HG03175 (cell line): Measurements from ENCODE around the gene CLP1.
"Not testable (repeated sequence)": the region's sequence is repeated elsewhere in the genome, so short reads cannot be mapped to it uniquely, and the experiment has no call there.

Experiments used
- ATAC-seq: cut with Tn5 transposase; IDR thresholded peaks from one replicate; pipeline ENCODE4 v1.9.1; 2021; ENCODE audit warnings: mild to moderate bottlenecking, moderate library complexity; ENCODE audit not compliant: unreplicated experiment

The CLP1 gene

DNA sequence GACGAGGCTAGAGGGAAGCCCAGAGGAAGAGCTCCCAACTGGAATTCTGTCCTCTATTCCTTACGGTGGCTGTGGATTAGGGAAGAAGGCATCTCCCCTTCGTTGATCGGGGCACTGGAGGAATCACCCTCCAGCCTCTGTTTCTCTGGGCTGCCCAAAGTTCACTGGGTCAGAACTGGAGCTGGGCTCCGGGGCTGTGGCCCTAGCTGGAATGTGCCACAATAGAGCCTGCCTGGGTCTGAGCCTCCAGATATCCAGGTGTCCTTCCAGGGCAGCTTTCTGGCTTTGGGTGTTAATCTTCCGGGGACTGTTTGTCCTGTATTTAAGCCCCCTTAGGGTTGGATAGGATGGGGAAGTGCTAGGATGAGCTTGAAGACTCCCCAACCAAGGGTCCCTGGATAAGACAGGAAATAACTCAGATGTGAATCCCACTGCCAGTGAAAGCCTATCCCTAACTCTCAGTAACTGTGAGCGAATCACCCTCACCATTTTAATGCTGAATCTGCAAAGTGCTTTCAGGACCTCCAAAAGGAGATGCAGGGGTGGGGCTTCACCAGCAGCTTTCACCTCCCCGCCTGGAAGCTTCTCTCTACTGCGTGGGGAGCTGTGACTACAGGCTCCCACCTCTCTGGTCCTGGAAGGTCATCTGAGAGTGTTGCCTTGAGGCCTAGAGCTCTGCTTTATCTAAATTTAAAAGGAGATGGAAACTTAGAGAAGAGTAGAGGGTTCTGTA, 17.3 kb upstream of the CLP1 start:
- no peak for ATAC-seq

DNA sequence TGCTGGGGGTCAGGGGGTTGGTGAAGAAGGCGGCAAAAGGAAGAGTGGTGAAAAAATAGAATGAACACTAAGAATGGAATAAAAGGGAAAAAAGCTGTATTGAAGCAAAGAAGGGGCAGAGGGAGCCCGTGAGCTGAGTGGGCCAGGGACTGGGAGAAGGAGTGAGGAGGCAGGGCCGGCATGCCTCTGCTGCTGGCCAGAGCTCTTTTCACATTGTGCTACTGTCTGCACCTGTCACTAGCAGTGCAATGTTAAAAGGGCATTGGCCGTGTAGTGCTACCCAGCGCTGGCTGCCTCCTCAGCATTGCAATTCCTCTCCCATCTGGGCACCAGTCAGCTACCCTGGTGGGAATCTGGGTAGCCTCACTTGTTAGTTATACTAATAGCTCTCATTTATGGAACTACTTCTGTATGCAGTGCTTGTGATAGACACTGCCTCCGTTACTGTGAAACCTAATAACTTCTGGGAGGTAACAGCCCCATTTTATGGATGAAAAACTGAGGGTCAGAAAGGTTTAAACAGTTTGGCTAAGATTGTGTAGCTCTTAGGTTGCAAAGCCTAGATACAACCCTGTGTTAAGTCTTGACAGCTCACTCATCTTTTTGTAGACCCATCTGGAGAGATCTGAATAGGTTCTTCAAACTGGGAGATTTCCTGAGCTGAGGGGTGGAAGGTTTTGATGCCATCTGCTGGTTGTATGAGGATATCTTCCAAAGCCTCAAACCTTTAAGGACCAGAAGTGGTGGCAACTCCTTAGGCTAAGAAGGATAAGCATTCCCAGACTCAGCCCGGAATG, 16.4 kb upstream of the CLP1 start:
- no peak for ATAC-seq

DNA sequence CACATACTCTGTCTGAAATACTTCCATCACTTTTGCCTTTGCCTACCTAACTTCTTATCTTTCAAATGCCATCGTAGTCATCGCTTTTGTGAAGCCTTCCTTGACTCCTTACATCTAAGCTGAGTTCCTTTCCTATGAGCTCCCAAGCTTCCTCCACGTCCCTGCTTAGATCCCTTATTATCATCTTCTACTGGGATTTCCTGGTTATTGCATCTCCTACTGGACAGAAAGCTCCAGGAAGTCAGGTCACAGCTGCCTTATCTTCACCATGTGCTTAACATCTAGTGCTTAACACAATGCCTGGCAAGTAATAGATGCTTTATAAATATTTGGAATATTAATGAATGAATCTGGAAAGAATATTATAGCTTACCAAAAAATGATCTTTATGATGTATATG, 13.8 kb upstream of the CLP1 start:
- ATAC-seq, result no peak

DNA sequence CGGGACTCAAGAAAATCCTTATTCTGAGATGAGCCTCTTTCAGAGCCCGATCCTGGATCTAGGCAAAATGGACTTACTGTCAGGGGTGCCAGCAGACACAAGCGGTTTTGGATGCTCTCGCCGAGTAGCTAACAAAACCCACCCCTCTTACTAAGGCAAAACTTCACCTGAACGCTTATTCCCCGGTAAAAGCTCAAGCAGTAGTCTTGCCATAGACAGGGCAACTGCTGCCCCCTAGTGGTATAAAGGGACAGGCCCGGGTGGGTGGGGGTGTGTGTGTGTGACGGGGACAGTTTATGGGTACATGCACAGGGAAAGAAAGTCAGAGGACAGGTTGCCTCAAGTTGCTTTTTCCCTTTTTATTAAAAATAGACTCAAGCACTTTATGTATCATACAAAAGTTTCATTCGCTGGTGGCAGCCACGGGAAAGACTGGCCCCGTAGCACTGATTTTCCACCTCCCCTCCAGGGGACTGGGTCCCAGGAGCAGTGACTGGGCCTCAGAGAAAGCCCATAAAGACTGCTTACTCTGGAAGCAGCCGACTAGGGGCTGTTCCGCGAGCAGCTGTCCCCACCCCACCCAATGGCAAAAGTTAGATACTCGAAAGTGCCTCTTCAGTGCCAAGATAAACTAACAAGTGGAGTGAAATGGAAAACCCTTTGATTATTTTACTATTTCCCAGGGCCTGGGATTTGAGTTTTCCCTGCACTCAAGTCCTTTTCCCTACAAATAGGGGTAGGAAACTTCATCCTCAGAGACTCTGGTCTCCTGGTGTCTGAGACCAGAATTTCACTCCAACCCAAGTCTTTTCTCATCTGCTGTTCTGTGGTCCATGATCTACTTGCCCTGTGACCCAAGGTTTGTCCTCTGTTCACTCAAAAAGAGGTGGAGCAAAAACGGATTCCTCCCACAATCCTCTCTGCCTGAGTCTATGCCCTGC, 12.5 kb upstream of the CLP1 start:
- ATAC-seq, result peak; percentile 61

DNA sequence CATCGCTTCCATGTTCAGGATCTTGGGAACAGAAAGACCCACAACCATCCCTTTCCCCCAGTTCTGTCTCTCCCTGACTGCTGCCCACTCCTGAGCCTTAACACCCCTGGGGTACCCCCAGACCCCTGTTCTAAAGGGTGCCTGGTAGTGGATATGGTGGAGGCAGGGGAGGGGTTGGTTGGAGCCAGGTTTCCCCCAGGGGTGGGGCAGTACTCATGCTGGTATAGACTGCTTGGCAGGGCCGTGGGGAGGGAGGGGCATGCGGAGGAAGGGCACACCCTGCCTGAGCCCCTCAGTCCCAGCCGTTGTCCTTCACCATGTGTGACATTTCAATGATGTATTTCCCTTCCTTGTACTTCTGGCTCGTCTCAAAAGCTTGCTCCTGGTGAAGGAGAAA, 11.9 kb upstream of the CLP1 start:
- ATAC-seq, result no peak

DNA sequence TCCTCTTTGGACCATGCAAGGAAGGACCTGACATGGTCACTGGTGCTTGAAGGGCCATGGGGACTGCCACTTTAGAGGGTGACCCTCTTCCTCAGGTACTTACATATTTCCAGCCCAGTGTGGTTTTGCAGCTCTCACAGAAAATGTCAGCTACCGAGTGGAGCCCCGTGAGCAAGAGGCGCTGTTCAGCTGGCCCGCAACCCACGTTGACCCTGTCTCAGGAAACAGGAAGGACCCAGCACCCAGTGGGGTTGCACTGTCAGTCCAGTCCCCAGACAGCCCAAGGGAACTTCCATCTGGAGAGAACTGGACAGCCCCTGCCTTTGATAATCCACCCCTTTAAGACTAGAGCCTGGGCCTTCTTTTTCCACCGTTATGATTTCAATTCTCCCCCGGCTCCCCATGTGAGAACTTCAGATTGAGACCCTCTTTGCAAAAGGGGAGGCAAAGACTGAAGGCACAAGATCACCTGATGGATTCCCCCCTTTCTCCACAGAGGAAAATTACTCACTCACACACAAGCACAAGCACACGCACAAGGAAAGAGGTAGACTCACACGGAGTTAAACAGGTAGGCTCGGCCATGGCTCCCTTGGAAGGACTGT, 11.3 kb upstream of the CLP1 start:
- no peak for ATAC-seq

DNA sequence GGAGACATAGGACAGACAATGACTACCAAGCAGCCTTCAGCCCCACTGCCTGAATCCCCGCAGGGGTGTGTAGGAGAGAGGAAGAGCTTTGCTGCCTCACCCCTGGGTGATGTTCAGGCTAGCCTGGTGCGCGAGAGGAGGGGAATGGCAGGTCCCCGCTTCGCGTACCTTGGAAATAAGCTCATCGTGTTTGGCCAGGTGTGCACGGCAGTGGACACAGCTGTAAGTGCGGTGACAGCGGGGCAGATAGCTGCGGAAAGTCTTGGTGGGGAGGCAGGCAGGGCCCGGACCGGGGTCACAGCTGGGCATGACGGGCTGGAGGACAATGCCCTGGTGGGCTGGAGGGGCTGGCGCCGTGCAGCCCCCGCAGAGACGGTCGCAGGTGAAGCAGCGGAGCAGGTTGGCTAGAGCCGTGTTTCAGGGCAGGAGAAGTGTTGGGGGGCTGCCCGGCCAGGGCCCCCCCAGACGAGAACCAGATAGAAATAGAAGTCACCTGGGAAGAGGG, 10.7 kb upstream of the CLP1 start:
- no peak for ATAC-seq

DNA sequence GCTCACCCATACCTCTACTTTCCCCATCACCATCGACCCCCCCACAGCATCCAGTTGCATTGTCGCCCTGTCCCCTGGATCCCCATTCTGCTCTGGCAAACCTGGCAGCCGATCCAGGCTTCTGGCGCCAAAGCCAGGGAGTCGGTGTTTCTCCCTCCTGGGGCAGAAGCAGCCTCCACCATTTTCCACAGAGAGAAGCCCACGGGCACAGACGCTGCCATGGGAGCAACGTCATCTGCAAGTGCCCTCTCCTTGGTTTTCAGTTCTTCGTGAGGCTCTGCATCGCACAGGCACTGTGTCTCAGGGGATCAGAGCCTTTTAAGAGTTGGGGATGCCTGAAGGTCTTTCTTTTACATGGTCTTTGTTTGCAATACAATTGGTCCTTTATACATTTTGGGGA, 10.2 kb upstream of the CLP1 start:
- no peak for ATAC-seq

DNA sequence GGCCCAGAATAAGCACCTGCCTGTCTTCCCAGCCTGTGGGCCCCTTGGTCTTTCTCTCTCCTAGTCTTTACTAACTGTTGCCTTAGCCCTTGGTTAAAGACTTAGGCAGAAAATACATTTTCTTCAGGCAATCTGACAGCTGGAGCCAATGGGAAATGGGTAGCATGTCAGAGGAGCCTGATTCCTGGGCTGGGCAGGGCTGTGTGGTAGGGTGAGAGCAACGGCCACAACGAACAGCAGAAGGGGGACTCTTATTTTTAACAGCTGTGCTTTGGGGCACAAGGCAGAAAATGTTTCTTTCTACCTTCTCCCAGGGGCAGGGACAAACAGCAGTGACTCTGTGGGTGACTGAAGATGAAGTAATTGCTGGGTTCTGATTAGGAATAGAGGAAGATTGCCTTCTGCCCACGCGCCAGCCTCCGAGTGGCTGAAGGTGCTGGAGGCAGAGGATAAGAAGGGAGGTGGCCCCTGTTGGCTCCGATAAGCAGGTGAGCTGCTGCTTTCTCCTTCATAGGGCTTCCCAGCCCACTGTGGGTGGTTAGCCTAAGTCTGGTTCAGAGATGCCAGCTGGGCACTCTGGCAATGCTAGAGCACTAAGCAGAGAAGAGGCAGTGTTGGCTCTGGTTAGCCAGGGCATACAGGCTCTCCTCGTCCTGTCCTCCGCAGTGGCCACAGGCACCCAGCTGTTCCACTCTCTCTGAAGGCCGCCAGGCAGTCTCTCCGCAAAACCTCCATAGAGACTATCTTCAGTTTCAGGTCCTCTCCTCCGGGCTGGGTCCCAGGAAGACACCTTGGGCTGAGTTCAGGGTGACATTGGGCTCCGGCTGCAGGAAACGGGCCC, 9.4 kb upstream of the CLP1 start:
- ATAC-seq, result no peak

DNA sequence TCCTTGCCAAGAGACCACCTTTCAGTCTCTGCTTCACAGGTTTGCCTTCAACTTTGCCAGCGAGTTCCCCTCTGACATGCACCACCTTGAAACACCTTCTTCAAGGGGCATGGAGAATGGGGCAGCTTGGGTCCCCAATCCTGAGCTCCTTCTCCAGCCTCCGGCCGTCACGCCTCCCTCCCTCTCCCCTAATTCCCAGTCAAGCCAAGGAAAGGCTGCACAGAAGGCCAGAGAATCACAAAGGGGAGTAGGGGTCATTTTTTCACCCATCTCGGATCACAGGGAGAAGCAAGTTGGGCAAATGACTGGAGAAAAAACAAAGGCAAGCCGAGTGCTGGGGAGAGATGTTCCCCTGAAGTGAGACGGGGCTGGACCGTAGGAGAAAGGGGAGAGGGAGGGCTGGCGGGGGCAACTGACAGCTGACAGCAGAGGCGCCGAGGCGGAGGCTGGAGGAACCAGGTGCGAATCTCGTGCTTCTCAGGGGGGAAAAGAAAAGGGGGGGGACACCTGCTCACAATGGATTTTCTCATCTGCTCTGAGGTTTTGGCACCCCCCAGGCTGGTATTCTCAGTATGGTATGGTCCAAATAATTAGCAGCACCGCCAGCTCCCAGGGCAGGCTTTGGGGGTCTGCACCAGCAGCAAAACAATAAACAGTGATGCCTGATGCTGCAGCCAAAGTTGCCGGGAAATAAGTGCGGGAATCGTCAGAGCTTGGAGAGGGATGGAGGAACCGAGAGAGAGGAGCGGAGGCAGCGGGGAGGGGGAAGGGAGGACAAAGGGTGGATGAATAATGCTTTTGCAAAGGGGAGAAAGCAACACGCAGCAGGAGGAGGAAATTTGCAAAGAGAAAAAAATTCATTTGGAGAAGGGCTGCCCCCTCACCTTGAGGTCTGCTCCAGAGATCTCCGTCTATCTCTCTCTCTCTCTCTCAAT, 8.5 kb upstream of the CLP1 start:
- ATAC-seq, result no peak

DNA sequence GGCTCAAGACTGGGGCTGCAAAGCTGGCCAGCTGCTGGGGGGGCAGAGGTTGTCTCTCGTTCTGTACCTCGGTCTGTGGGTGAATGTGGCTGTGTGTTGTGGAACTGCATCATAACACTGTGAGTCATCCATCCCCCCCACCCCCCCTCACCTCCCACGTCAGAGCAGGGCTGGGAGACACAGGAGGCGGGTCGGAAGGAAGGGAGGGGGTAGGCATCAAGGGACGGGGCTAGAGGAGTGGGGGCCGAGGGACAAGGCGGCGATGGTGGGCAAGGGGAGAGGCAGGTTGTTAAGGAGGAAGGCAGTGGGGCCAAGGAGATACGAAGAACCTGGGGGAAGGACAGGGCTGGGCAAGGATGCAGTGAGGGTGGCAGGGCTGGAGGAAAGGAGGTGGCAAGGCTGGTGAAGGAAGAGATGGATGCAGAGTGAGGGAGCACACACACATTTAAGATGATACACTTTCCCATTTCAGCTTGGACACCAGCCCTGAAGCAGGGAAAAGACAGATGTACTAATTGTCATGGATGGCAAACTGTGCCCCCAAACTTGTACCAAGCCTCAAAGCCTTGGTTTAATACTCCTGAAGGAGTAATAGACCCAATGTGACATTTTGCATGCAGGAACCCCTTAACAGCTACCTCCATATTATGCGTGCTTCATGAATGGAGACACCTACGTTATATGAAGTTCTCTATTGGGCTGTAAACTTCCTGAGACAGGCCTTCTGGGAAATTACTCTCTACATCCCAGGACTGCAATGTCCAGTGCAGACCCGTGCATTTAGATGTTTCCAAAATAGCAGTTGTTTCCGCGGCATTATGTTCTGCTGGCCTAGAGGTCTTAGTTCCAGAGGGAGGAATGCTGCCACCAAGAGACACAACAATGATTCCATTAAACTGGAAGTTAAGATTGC, 7.5 kb upstream of the CLP1 start, which contains the start of gene YPEL4:
YPEL4 (minus strand) TSS at position 87 of the 913 bp plus-strand sequence. CDS start 2,805 bp downstream, outside the sequence.
- no peak for ATAC-seq

DNA sequence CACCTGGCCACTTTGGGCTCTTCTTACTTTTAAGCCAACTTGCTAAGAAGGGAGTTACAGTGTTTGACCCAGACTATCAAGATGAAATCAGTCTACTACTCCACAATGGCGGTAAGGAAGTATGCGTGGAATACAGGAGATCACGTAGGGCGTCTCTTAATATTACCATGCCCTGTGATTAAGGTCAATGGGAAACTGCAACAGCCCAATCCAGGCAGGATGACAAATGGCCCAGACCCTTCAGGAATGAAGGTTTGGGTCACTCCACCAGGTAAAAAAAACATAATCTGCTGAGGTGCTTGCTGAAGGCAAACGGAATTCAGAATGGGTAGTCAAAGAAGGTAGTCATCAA, 6.8 kb upstream of the CLP1 start:
- ATAC-seq, result no peak

DNA sequence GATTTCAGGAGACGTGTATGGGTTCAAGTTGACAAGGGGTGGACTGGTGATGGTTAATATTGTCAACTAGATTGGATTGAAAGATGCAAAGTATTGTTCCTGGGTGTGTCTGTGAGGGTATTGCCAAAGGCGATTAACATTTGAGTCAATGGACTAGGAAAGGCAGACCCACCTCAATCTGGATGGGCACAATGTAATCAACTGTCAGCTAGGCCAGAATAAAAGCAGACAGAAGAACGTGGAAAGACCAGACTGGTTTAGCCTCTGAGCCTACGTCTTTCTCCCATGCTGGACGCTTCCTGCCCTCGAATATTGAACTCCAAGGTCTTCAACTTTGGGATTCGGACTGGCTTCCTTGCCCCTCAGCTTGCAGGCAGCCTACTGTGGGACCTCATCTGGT, 6.2 kb upstream of the CLP1 start:
- no peak for ATAC-seq

DNA sequence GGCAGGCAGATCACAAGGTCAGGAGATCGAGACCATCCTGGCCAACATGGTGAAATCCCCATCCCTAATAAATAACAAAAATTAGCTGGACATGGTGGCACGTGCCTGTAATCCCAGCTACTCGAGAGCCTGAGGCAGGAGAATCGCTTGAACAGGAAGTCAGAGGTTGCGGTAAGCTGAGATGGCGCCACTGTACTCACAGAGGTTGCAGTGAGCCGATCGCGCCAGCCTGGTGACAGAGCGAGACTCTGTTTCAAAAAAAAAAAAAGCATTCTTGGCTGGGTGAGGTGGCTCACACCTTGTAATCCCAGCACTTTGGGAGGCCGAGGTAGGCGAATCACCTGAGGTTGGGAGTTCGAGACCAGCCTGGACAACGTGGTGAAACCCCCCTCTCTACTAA, 5.3 kb upstream of the CLP1 start:
- ATAC-seq, result not testable (repeated sequence)

DNA sequence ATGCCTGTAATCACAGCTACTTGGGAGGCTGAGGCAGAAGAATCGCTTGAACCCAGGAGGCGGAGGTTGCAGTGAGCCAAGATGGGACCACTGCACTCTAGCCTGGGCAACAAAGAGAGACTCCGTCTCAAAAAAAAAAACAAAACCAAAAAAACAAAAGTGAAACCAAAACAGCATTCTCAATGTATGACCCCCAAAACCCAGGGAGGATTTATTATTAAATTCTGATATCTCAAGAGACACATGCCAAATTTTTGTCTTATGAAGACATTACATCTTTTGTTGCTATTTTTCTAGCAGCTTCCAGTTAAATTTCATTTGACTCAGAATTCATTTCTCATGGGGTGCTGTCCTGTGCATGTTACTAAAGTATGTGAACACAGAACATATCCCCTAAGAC, 4.9 kb upstream of the CLP1 start:
- no peak for ATAC-seq

DNA sequence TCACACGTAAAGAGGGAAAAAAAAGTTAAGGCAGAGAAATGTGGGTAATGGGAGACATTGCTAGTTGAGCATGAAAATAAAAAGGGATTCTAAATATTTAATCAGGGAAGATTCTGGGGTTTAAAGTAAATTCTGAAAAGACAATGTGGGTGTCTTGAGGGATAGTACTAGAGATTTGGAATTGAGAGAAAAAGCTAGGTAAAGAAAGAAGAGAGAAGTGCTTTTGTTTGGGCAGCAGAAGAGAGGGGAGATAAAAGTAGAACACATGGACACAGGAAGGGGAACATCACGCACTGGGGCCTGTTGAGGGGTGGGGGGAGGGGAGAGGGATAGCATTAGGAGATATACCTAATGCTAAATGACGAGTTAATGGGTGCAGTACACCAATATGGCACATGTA, 4.4 kb upstream of the CLP1 start:
- ATAC-seq, result no peak

DNA sequence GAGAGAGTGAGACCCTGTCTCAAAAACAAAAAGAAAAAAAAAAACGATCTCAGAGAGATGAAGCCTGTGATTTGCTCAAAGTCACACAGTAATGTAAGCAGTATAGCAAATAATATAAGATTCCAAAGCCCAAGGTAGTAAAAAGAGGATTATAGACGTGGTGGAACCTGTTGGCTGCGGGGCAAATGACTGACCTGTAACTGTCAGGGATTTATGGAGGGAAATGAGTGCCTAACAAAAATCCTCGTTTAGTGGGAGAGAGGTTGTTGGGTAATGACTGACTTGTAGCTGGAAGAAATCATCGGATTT, 723 bp upstream of the CLP1 start:
- no peak for ATAC-seq

DNA sequence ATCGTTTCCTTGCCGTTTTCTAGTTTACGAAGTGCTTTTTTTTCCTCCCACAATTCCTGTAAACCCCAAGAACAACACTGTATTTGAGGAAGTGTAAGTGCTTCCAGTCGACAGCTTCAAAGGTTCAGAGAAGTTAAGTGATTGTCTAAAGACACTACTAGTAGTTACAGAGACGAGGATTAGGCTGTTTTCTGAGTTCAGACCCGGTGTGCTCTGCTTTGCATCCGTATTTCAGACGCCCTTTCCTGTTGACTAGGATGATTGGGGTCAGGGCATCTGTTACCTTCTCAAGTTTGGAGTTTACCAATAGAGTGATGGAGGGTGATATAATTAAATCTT, 430 bp downstream of the CLP1 start:
- ATAC-seq, result no peak
